Endothelial cell (in vitro differentiated cells): Measurements from ENCODE around the gene CEMIP. TPM values are rescaled to one million over a fixed set of nuclear protein-coding genes. Genes with fewer than 3 reads are reported as not detected.

Experiments used
- DNase-seq: peaks from one replicate; pipeline ENCODE4 v3.0.0; 2021; ENCODE audit warnings: low spot score
- H3K27ac Mint-ChIP-seq: one replicate; pipeline ENCODE4 v1.8.0; 2021; ENCODE audit warnings: mixed read lengths, inconsistent platforms; ENCODE audit not compliant: unreplicated experiment
- H3K27me3 Mint-ChIP-seq: one replicate; pipeline ENCODE4 v1.8.0; 2021; ENCODE audit warnings: mild to moderate bottlenecking, moderate library complexity, mixed read lengths, inconsistent platforms; ENCODE audit not compliant: unreplicated experiment
- H3K36me3 Mint-ChIP-seq: one replicate; pipeline ENCODE4 v1.8.0; 2021; ENCODE audit warnings: mild to moderate bottlenecking, low read depth, mixed read lengths, inconsistent platforms; ENCODE audit not compliant: unreplicated experiment
- H3K4me1 Mint-ChIP-seq: one replicate; pipeline ENCODE4 v1.8.0; 2021; ENCODE audit warnings: mild to moderate bottlenecking, mixed read lengths, inconsistent platforms; ENCODE audit not compliant: unreplicated experiment
- H3K4me3 Mint-ChIP-seq: one replicate; pipeline ENCODE4 v1.8.0; 2021; ENCODE audit warnings: mild to moderate bottlenecking, mixed read lengths, inconsistent platforms; ENCODE audit not compliant: unreplicated experiment
- H3K9me3 Mint-ChIP-seq: one replicate; pipeline ENCODE4 v1.8.0; 2021; ENCODE audit warnings: mixed read lengths, inconsistent platforms; ENCODE audit not compliant: unreplicated experiment
- total RNA-seq: library from RNA; stranded (reverse); fragmentation: NEBNext Ultra II Directional; extraction: Animal tissue kit (Norgen Biotek cat#: 25700); gene quantifications from one replicate; pipeline ENCODE4 v1.2.1, GENCODE V29; 2021; ENCODE audit not compliant: unreplicated experiment
- TF ChIP-seq, protein P1 (sequence below): fragments of 200-600 bp; sonication (generic); IDR thresholded peaks from one replicate; pipeline ENCODE4 v1.5.0; 2021; ENCODE audit warnings: antibody characterized with exemption; ENCODE audit not compliant: unreplicated experiment

Gene CEMIP
- total RNA-seq, 1 donor from 2014 or later, result not detected

DNA sequence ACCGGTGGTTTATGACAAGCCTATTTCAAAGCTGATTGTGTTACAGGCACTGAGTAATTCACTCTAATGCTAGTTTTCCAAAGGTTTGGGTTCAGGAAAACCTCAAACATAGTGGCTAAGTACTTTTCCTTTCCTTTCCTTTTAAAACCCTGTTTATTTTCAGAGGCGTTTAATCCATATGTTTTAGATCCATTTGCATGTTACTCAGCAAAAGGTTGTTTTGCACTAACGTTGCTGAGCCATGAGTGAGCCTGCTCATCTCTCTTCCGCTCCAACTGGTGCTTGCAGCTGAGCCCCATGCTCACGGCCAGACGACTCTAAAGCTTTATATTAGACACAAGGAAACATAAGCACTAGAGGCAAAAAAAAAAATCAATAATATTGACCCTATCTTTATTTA is 9.4 kb downstream of the CEMIP start:
- H3K36me3 Mint-ChIP-seq, result no peaks in the 10 kb centered on the region
- TF ChIP-seq, protein P1, sequence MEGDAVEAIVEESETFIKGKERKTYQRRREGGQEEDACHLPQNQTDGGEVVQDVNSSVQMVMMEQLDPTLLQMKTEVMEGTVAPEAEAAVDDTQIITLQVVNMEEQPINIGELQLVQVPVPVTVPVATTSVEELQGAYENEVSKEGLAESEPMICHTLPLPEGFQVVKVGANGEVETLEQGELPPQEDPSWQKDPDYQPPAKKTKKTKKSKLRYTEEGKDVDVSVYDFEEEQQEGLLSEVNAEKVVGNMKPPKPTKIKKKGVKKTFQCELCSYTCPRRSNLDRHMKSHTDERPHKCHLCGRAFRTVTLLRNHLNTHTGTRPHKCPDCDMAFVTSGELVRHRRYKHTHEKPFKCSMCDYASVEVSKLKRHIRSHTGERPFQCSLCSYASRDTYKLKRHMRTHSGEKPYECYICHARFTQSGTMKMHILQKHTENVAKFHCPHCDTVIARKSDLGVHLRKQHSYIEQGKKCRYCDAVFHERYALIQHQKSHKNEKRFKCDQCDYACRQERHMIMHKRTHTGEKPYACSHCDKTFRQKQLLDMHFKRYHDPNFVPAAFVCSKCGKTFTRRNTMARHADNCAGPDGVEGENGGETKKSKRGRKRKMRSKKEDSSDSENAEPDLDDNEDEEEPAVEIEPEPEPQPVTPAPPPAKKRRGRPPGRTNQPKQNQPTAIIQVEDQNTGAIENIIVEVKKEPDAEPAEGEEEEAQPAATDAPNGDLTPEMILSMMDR, result no peak
- no peak overlapping the region for H3K27ac Mint-ChIP-seq
- no peak for DNase-seq
- H3K4me3 Mint-ChIP-seq, result no peak overlapping the region
- peaks cover 6% of the 10 kb centered on the region for H3K27me3 Mint-ChIP-seq
- no peaks in the 10 kb centered on the region for H3K9me3 Mint-ChIP-seq
- H3K4me1 Mint-ChIP-seq, result no peaks in the 10 kb centered on the region

DNA sequence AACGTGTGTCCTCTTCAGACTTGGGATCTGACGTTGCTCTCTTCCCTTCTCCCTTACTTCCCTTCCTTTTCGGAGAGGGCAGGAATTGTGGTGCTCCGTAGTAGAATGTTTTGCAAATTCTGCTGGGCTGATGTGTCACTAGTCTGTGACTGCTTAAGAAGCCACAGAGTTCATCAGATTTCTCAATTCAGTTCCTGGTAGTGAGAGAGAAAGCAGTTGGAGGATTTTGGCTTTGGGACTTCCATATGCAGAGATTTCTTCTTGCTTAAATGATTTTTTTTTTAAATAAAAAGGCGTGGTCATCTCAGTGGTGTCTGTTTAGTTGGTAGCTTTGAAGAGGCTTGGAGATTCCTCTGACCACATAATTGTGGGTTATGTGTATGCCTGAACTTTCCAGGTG is 10.1 kb downstream of the CEMIP start:
- no peak for DNase-seq
- Mint-ChIP-seq H3K27me3 (peaks cover 6% of the 10 kb centered on the region), H3K9me3 (no peaks in the 10 kb centered on the region), H3K4me1 (no peaks in the 10 kb centered on the region), H3K4me3 (no peak overlapping the region), H3K36me3 (no peaks in the 10 kb centered on the region), H3K27ac (no peak overlapping the region)
- TF ChIP-seq, protein P1, result no peak

DNA sequence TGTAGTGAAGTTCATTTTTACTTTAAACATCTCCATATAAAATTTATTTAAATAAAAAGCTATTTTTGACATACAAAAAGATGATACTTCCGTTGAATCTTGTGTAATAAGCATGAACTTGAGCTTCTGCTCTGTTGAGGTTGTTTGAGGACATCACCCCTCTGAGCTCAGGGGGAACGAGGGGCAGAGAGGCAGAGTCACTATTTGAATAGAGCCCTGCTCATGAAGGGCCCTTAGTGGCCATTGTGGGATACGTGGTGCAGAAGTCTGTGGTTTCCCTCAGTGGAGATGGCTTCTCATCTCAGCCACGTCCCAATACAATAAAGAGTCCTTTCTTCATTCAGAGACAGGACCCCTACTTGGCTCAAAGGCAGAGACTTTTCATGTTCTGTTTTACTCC is 10.6 kb downstream of the CEMIP start:
- H3K27me3 Mint-ChIP-seq, result peaks cover 6% of the 10 kb centered on the region
- TF ChIP-seq, protein P1, result no peak
- H3K4me3 Mint-ChIP-seq, result no peak overlapping the region

DNA sequence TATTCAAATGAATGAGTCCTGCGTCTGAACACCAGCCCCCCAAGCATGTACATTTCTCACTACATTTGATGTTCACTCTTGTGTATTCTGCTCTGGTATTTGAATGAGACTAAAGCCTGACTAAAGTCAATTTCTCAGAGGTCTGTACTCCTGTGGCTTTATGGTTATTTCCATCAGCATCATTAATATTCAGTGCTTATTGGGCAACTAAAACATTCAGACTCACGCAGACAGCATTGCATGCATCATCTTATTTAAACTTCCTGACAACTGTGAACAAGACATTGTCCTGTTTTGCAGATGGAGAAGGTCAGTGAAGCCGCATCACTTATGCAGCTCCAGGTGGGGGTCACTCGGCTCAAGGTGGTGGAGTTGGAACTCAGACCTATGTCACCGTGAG is 11.1 kb downstream of the CEMIP start:
- no peak overlapping the region for H3K27ac Mint-ChIP-seq
- no peak overlapping the region for H3K4me3 Mint-ChIP-seq
- TF ChIP-seq, protein P1, result no peak
- DNase-seq, result no peak
- peaks cover 7% of the 10 kb centered on the region for H3K27me3 Mint-ChIP-seq
- no peaks in the 10 kb centered on the region for H3K9me3 Mint-ChIP-seq
- no peaks in the 10 kb centered on the region for H3K36me3 Mint-ChIP-seq
- no peaks in the 10 kb centered on the region for H3K4me1 Mint-ChIP-seq

More for the DNA sequence above, 10.6 kb downstream of the CEMIP start:
- Mint-ChIP-seq H3K4me1 (no peaks in the 10 kb centered on the region), H3K27ac (no peak overlapping the region), H3K36me3 (no peaks in the 10 kb centered on the region), H3K9me3 (no peaks in the 10 kb centered on the region)
- DNase-seq, result no peak

DNA sequence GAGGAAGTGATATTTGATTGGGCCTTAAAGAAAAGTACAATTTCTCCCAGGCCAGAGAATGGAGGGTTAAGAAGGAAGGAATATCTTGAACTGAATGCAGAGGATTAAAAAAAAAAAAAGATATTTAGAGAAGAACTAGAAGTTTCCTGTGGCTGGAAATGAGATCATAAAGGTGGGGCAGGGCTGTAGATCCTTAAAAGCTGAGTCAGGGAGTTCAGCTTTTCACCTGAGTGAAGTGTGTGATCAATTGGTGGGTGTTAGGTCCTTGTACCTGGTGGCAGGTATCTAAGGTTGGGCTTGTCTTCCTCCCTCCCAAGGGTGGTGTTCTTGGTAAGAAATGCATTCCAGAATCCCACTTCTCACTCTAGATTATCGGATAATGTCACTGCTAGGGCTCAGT is 11.8 kb downstream of the CEMIP start:
- Mint-ChIP-seq H3K27ac (no peak overlapping the region), H3K27me3 (peaks cover 6% of the 10 kb centered on the region), H3K9me3 (no peaks in the 10 kb centered on the region), H3K36me3 (no peaks in the 10 kb centered on the region), H3K4me1 (no peaks in the 10 kb centered on the region), H3K4me3 (no peak overlapping the region)
- TF ChIP-seq, protein P1, result no peak
- no peak for DNase-seq
